Measurements from ENCODE around the gene SNX1. TPM values are rescaled to one million over a fixed set of nuclear protein-coding genes. Genes with fewer than 3 reads are reported as not detected.

SNX1 gene
- total and polyA plus RNA-seq, 10 of the 15 experiments (the other 5 are each of a cell fraction or from before 2014, with no cell fraction given) = 17.8 to 115 (median 96.3) TPM

GRCh38 chr15:64099379-64099778 is 3.6 kb downstream of the SNX1 start:
- in situ Hi-C loops (cut with MboI) = no loop called here
- ChIA-PET POLR2A (interaction anchor here (0.6 to 2.2 kb wide), 5 partner anchors 8 to 58 kb away, joined by 3 to 13 read pairs (median 7); no protein-coding TSS in a partner anchor), CTCF (interaction anchor here (0.7 to 5.1 kb wide), 5 partner anchors 11 to 58 kb away, joined by 3 to 46 read pairs (median 5); no protein-coding TSS in a partner anchor), RAD21 (ENCODE audit: unreplicated experiment) (interaction anchor here (1.4 to 1.6 kb wide), 3 partner anchors 10 to 54 kb away, joined by 4 to 12 read pairs (median 6); no protein-coding TSS in a partner anchor), SMC1A (ENCODE audit: uncharacterized antibody, unreplicated experiment) (interaction anchor here (0.8 to 2.9 kb wide), 10 partner anchors 10 to 217 kb away, joined by 3 to 14 read pairs (median 4); partner anchors contain the start of gene PPIB)
- Histone ChIP-seq H3K27ac (ENCODE audit: control insufficient read depth, insufficient read depth) (no peak overlapping the region), H3K4me1 (ENCODE audit: control insufficient read depth, insufficient read depth, low read length) (peaks cover 19% of the 10 kb centered on the region), H3K9ac (ENCODE audit: control insufficient read depth, insufficient read depth, low read length) (peak overlapping the region; percentile 4; the same call in 1 of the 2 replicates), H4K20me1 (ENCODE audit: control insufficient read depth, insufficient read depth) (no peaks in the 10 kb centered on the region), H3K36me3 (ENCODE audit: control insufficient read depth in 2 of 2, insufficient read depth in 2 of 2, low read length in 1 of 2) (no peaks in the 10 kb centered on the region; a peak in 1 of 4 replicates), H3K4me2 (ENCODE audit: control insufficient read depth, insufficient read depth) (peak overlapping the region; percentile 59), H3K9me3 (replicated peaks; ENCODE audit: control insufficient read depth, insufficient read depth, low read length) (no peaks in the 10 kb centered on the region; the same call in 2 of the 3 replicates), H3K4me3 (peak overlapping the region; percentile 27; the same call in 1 of the 2 replicates), H2AFZ (ENCODE audit: control insufficient read depth, low read depth, low read length) (no peak overlapping the region), H3K27me3 (replicated peaks in 1 of 2; ENCODE audit: control insufficient read depth in 2 of 2, insufficient read depth in 2 of 2, low read length in 1 of 2) (no peaks in the 10 kb centered on the region), H3K79me2 (ENCODE audit: control insufficient read depth, insufficient read depth, low read length) (peaks cover 90% of the 10 kb centered on the region)
- FAIRE-seq = no peak
- intact Hi-C loops (cut with micrococcal nuclease; ENCODE audit: unreplicated experiment) = loop anchor here (10.0 kb wide), 3 partner anchors 285 to 625 kb away; partner anchors contain the start of genes PCLAF, TRIP4 and USP3
- TF ChIP-seq ZNF687 (IDR thresholded peaks at IDR 0.05) = no peak
- TF ChIP-seq BMI1 (IDR thresholded peaks at IDR 0.05; ENCODE audit: borderline replicate concordance) = no peak
- no peak for TF ChIP-seq NKRF (conservative IDR thresholded peaks at IDR 0.05)
- no peak for TF ChIP-seq MTA2 (IDR thresholded peaks at IDR 0.05; ENCODE audit: low read depth)
- no peak for TF ChIP-seq RCOR1 (conservative IDR thresholded peaks at IDR 0.05; ENCODE audit: low read depth, low read length)
- TF ChIP-seq CREM (IDR thresholded peaks at IDR 0.05; ENCODE audit: low read depth) = no peak
- no peak for TF ChIP-seq BACH1 (IDR thresholded peaks at IDR 0.05; ENCODE audit: borderline replicate concordance)
- TF ChIP-seq ZNF622 (IDR thresholded peaks at IDR 0.05) = no peak
- no peak for TF ChIP-seq NFYA (IDR thresholded peaks at IDR 0.05; ENCODE audit: borderline replicate concordance, low read depth, low read length)
- no peak for ATAC-seq
- no peak for DNase-seq (ENCODE audit: low read depth, low spot score)
- no TSS peak for BruUV-seq (replicated peaks)
- WGBS (ENCODE audit: insufficient coverage, insufficient replicate concordance, low lambda C conversion rate, missing lambda C conversion rate) = 95% methylated on average over 2 of the region's 2 CpGs

Data from GM12878 (cell line).